HepG2 (cell line): ENCODE data around the gene CPSF4.

Experiments used
- BHLHE40 ChIP-seq: IDR thresholded peaks from 2 replicates; pipeline ENCODE4 v1.6.1; 2011; ENCODE audit warnings: low read length, improper control_type of control experiment
- CCAR2 ChIP-seq: fragments of 200-400 bp; formaldehyde crosslinking; optimal IDR thresholded peaks from 2 replicates; pipeline ENCODE3; 2018; ENCODE audit warnings: low read depth, mild to moderate bottlenecking, low read length, moderate library complexity
- DR1 ChIP-seq: sonication (generic); formaldehyde crosslinking; IDR thresholded peaks from 2 replicates; pipeline ENCODE4 v1.8.0; 2021; ENCODE audit warnings: mild to moderate bottlenecking, missing genetic modification reagents, inconsistent platforms
- KDM1A ChIP-seq: IDR thresholded peaks from 2 replicates; pipeline ENCODE4 v1.6.1; 2016; ENCODE audit warnings: missing compliant biosample characterization
- MAX ChIP-seq: IDR thresholded peaks from 2 replicates; pipeline ENCODE4 v1.6.1; 2012; ENCODE audit warnings: inconsistent platforms
- NR3C1 ChIP-seq: sonication (generic); formaldehyde crosslinking; IDR thresholded peaks from 2 replicates; pipeline ENCODE4 v1.4.0; 2020; ENCODE audit warnings: missing genetic modification reagents
- POLR2A ChIP-seq, 2 experiments: IDR thresholded peaks; 2 replicates each; pipeline ENCODE4 v1.6.1; 2011; ENCODE audit warnings: low read depth in 2 of 2, low read length in 2 of 2, mild to moderate bottlenecking in 1 of 2, moderate library complexity in 1 of 2; ENCODE audit not compliant: insufficient read depth in 1 of 2
- REL ChIP-seq: sonication (generic); formaldehyde crosslinking; conservative IDR thresholded peaks from 2 replicates; pipeline ENCODE4 v1.8.0; 2022; ENCODE audit warnings: mild to moderate bottlenecking, missing genetic modification reagents, moderate library complexity
- SIN3B ChIP-seq: fragments of 150-350 bp; IDR thresholded peaks from 2 replicates; pipeline ENCODE4 v1.6.1; 2014; ENCODE audit warnings: low read length
- TAF1 ChIP-seq: sonication (generic); formaldehyde crosslinking; IDR thresholded peaks from 2 replicates; pipeline ENCODE4 v1.4.0; 2020; ENCODE audit warnings: missing genetic modification reagents
- ZFP82 ChIP-seq: sonication (generic); formaldehyde crosslinking; IDR thresholded peaks from 2 replicates; pipeline ENCODE4 v1.5.1; 2020; ENCODE audit warnings: mild to moderate bottlenecking, missing genetic modification reagents, borderline replicate concordance
- ZNF510 ChIP-seq: sonication (generic); formaldehyde crosslinking; IDR thresholded peaks from 2 replicates; pipeline ENCODE4 v1.4.0; 2020; ENCODE audit warnings: low read depth, mild to moderate bottlenecking, missing genetic modification reagents

DNA sequence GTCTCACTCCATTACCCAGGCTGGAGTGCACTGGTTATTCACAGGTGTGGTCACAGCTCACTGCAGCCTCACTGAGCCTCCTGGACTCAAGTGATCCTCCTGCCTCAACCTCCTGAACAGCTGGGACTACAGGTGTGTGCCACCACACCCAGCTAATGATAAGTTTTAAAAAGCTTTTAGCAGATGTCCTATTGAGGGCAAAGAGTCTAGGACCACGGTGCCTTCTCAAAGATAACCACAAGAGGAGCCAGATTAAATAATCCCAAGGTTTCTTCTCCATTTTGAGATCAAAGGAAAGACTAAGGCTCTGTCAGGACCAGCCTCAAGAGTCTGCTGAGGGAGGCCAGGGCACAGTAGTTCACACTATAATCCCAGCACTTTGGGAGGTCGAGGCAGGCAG lies 22.5 kb downstream of the CPSF4 start:
- TF ChIP-seq TAF1, result no peak
- TF ChIP-seq REL, result no peak
- no peak for TF ChIP-seq SIN3B
- TF ChIP-seq NR3C1 (CRISPR knock-in tag), result no peak
- no peak for TF ChIP-seq ZFP82 (CRISPR knock-in tag)
- TF ChIP-seq ZNF510 (CRISPR knock-in tag), result no peak
- TF ChIP-seq KDM1A (CRISPR knock-in tag), result no peak
- TF ChIP-seq BHLHE40, result no peak
- no peak for TF ChIP-seq POLR2A (IDR thresholded peaks at IDR 0.05; ENCODE audit: insufficient read depth in 1 of 2, low read depth in 2 of 2, low read length in 2 of 2)
- TF ChIP-seq MAX, result no peak
- TF ChIP-seq CCAR2, result no peak
- TF ChIP-seq DR1 (CRISPR knock-in tag), result no peak
